Measurements from ENCODE around the gene ODF2.

ODF2 gene

GRCh38 chr9:128455849-128456612, at the start of gene ODF2:
Gene ODF2, plus strand, starts transcription at chr9:128456006. Its CDS starts 86 bp downstream, at chr9:128456092.
- DNase-seq (ENCODE audit: low read depth): peak; percentile 95
- no peak for TF ChIP-seq CTCF (IDR thresholded peaks at IDR 0.05; ENCODE audit: low read length, missing control alignments)
- H3K4me3 ChIP-seq (replicated peaks; ENCODE audit: low read depth, low read length): peak within 1 kb of the TSS; percentile 67

GRCh38 chr9:128406848-128407391, 48.9 kb upstream of the ODF2 start:
- TF ChIP-seq CTCF (IDR thresholded peaks at IDR 0.05; ENCODE audit: low read length, missing control alignments): no peak
- H3K4me3 ChIP-seq (replicated peaks; ENCODE audit: low read depth, low read length): no peak overlapping the region
- DNase-seq (ENCODE audit: low read depth): no peak

DNA sequence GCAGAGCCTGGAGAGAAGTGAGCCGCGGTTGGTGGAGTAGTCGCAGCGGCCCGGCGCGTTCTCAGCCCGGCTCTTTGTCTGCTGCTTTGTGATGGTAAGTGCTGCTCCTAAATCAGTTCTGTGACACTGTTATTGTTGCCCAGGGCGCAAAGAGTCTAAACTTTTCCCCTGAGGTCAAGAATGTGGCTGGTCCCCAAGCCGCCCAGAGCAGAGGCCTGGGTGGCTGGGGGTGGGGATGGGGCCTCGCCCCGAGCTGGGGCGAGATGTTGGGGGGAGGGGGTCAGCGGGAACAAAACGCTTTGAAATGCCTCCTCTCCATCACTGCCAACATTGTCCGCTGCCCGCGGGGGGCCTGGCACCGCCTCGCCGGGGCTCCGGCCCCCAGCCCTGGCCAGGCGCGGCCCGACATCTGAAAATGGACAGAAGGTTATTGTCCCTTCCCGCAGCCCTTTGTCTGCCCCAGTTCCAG, 46.8 kb upstream of the ODF2 start:
- no peak for DNase-seq (ENCODE audit: low read depth)
- no peak overlapping the region for H3K4me3 ChIP-seq (replicated peaks; ENCODE audit: low read depth, low read length)
- no peak for TF ChIP-seq CTCF (IDR thresholded peaks at IDR 0.05; ENCODE audit: low read length, missing control alignments)

DNA sequence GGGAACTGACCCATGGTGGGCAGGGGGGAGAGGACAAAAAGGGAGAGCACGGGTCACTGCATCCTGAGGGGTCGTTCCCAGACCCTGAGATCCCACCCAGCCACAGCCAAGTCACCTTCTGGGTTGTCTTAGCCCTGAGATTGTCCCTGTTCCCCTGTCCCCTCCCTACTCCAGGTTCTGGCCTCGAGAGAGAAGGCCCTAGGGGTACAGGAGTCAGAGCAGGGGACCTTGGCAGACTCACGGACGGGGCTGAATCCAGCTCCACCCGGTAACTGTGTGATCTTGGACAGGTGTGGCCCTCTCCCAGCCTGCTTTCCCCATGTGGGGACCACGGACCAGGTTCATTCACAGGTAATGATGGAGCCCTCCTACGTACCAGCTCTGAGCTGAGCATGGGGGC, 46.4 kb upstream of the ODF2 start:
- H3K4me3 ChIP-seq (replicated peaks; ENCODE audit: low read depth, low read length): no peak overlapping the region
- no peak for DNase-seq (ENCODE audit: low read depth)
- TF ChIP-seq CTCF (IDR thresholded peaks at IDR 0.05; ENCODE audit: low read length, missing control alignments): no peak

- no peak overlapping the region for H3K4me3 ChIP-seq (replicated peaks; ENCODE audit: low read depth, low read length)
- DNase-seq (ENCODE audit: low read depth): peak; percentile 49
- peak; percentile 45 for TF ChIP-seq CTCF (IDR thresholded peaks at IDR 0.05; ENCODE audit: low read length, missing control alignments)
These were observed 45.8 kb upstream of the ODF2 start for GRCh38 chr9:128409978-128410377.

DNA sequence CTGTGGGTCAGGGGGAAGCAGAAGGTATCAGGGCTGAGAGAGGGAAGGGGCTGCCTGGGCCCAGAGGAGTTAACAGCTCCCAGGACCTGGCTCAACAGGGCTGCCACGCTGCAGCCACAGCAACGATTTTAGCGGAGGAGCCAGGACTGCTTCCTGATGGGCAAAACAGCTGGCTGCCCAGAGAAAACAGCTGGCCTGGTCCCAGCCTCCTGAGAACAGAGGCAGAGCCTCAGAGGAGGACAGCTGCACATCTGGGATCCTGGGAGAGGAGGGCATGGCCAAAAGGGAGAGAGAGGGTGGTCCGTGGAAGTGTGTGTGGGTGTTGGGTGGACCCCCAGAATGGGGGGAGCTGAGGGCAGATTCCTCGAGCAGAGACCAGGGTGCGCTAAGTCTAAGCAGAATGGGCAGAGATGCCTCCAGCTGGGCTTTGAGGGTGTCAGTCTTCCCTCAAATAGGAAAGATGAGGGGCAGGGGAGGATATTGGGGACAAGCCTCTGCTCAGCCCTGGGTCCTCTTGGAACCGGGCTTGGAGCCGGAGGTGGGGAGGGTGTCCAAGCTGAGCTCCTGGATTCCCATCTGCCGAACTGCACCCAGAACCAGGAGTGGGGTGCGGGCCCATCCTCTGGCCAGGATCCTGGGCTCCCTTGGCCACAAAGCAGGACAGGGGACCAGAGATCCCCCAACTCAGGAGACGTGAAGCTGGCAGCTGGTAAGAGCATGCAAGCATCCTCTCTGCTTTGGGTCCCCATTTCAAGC, 44.3 kb upstream of the ODF2 start:
- DNase-seq (ENCODE audit: low read depth): no peak
- no peak for TF ChIP-seq CTCF (IDR thresholded peaks at IDR 0.05; ENCODE audit: low read length, missing control alignments)
- H3K4me3 ChIP-seq (replicated peaks; ENCODE audit: low read depth, low read length): no peak overlapping the region

Measured in fibroblast of pulmonary artery (primary cell).